NCI-H82 (cell line): ENCODE results near the gene RIC3.

ENCODE experiments used
- DNase-seq: peaks from one replicate; lab custom pipeline; 2025; lab: John Stamatoyannopoulos, UW

Gene RIC3

GRCh38 chr11:8066911-8067455 is 101.8 kb downstream of the RIC3 start:
- DNase-seq = no peak

GRCh38 chr11:8066036-8066910 is 102.6 kb downstream of the RIC3 start:
- no peak for DNase-seq

- DNase-seq = no peak
Measured at GRCh38 chr11:8065031-8065430, 103.8 kb downstream of the RIC3 start.

GRCh38 chr11:8063324-8063723 is 105.5 kb downstream of the RIC3 start:
- no peak for DNase-seq

- no peak for DNase-seq
Measured at GRCh38 chr11:8062781-8063257, 106.0 kb downstream of the RIC3 start.

GRCh38 chr11:8061555-8062428 is 107.0 kb downstream of the RIC3 start:
- no peak for DNase-seq

GRCh38 chr11:8060801-8061554 is 107.8 kb downstream of the RIC3 start:
- no peak for DNase-seq

- no peak for DNase-seq
Measured at GRCh38 chr11:8060146-8060719, 108.6 kb downstream of the RIC3 start.

GRCh38 chr11:8059571-8060011 is 109.2 kb downstream of the RIC3 start:
- DNase-seq = no peak

GRCh38 chr11:8059030-8059429 is 109.8 kb downstream of the RIC3 start:
- no peak for DNase-seq

GRCh38 chr11:8058216-8058615 is 110.6 kb downstream of the RIC3 start:
- no peak for DNase-seq

- DNase-seq = no peak
Measured at GRCh38 chr11:8056810-8057463, 111.9 kb downstream of the RIC3 start.
